Prostate gland (tissue), 2 donors: Measurements from ENCODE around the gene UTS2B. TPM values are rescaled to one million over a fixed set of nuclear protein-coding genes. Genes with fewer than 3 reads are reported as not detected.

Source experiments
- DNase-seq: peaks from one replicate; pipeline ENCODE4 v3.0.0-alpha.2; 2019; ENCODE audit warnings: low spot score
- H3K27ac ChIP-seq, 2 donors: fragments of 200-600 bp; sonication (generic); 2 replicates each; pipeline ENCODE4 v1.5.1; 2017 to 2019
- H3K27me3 ChIP-seq: fragments of 200-600 bp; sonication (generic); replicated peaks from 2 replicates; pipeline ENCODE4 v1.5.1; 2019; ENCODE audit not compliant: insufficient read depth
- H3K36me3 ChIP-seq, 2 donors: fragments of 200-600 bp; sonication (generic); 1 replicate in 1 of 2; 2 replicates in 1 of 2; pipeline versions ENCODE4 v1.5.1 to v1.8.1; 2017 to 2019
- H3K4me1 ChIP-seq: fragments of 200-600 bp; sonication (generic); replicated peaks from 2 replicates; pipeline ENCODE4 v1.5.1; 2019
- H3K4me3 ChIP-seq, 2 donors: fragments of 200-600 bp; sonication (generic); 2 replicates each; pipeline ENCODE4 v1.5.1; 2017 to 2019
- H3K9me3 ChIP-seq: fragments of 200-600 bp; sonication (generic); 2 replicates; pipeline ENCODE4 v1.5.1; 2017
- CTCF ChIP-seq, 4 experiments: fragments of 200-600 bp in 2 of 4; fragments of 450-650 bp in 2 of 4; sonication (generic) in 2 of 4; IDR thresholded peaks; 1 replicate in 3 of 4; 2 replicates in 1 of 4; pipeline ENCODE4 v1.5.1; 2016 to 2019; ENCODE audit warnings: antibody characterized with exemption in 4 of 4, mild to moderate bottlenecking in 2 of 4, moderate library complexity in 2 of 4
- POLR2A ChIP-seq: fragments of 450-650 bp; IDR thresholded peaks from one replicate; pipeline ENCODE4 v1.6.1; 2016; ENCODE audit warnings: antibody characterized with exemption, mild to moderate bottlenecking
- POLR2AphosphoS5 ChIP-seq: sonication (generic); formaldehyde crosslinking; IDR thresholded peaks from one replicate; pipeline ENCODE4 v1.6.1; 2017; ENCODE audit warnings: antibody characterized with exemption
- WGBS: methylation state at CpG from one replicate; pipeline ENCODE4 v1.1.5; 2018; 5-methylcytosine and 5-hydroxymethylcytosine counted together
- intact Hi-C: fragments of 100-400 bp; cut with DNase I; formaldehyde crosslinking; loops from one replicate; pipeline ENCODE4 v1.14.2; 2022
- total RNA-seq, 2 donors: library from RNA; depleted of rRNA; stranded (reverse); fragments of >200 nt; gene quantifications; one replicate each; pipeline ENCODE4 v1.1.0, GENCODE V29; 2016

The UTS2B gene
- total RNA-seq, 2 donors from 2014 or later = 0.18 to 4.3 TPM

- H3K36me3 ChIP-seq = no peaks in the 10 kb centered on the region
- H3K4me1 ChIP-seq = no peaks in the 10 kb centered on the region
- 55% methylated on average over 1 of the region's 1 CpG for WGBS
- no peak overlapping the region for H3K27ac ChIP-seq
- no peaks in the 10 kb centered on the region for H3K9me3 ChIP-seq
- no peaks in the 10 kb centered on the region for H3K27me3 ChIP-seq
- no peak for DNase-seq
- intact Hi-C loops = no loop called here
- no peak overlapping the region for H3K4me3 ChIP-seq
- no peak for TF ChIP-seq POLR2AphosphoS5
Measured at GRCh38 chr3:191259486-191259885, 70.8 kb downstream of the UTS2B start.

DNA sequence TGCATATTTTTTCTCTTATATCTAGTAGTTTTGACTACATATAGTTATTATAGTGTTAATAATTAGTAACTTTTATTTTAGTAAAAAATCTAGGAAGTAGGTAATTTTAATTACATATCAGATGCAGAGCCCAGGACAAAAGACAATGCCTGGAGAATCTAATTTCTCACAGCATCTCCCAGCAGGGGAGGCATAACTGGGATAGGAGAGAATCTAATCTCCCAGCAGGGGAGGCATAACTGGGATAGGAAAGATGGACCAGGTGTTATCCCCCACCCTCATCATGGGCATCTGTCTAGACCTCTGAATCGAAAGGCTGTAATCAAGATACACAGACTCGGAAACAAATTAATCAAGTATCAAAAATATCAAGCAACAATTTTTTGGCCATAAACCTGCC, 73.0 kb downstream of the UTS2B start:
- no peak for DNase-seq
- no peaks in the 10 kb centered on the region for H3K27me3 ChIP-seq
- no peaks in the 10 kb centered on the region for H3K4me1 ChIP-seq
- intact Hi-C loops = no loop called here
- H3K27ac ChIP-seq = no peak overlapping the region
- no peaks in the 10 kb centered on the region for H3K36me3 ChIP-seq
- no peak overlapping the region for H3K4me3 ChIP-seq
- WGBS = 94% methylated on average over 2 of the region's 2 CpGs
- no peaks in the 10 kb centered on the region for H3K9me3 ChIP-seq
- no peak for TF ChIP-seq CTCF (IDR thresholded peaks at IDR 0.05)
- TF ChIP-seq POLR2AphosphoS5 = no peak
- no peak for TF ChIP-seq POLR2A

DNA sequence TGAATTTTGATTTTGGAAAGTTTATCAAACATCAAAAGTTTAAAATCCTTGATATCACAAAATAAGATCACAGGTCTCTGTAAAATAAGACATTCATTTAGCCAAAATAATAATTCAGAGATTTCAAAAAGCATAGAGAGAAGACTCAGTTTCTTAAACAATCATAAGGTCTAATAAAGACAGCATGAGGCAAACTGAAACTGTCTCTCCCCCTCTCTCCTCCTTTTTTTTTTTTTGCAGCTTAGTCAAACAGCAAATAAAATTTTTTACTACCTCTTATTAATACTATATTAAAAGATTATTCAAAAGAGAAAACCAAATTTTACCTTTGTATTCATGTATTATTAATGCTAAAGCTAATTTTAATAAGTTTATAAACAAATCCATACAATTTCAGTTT, 73.9 kb downstream of the UTS2B start:
- Histone ChIP-seq H3K4me3 (no peak overlapping the region), H3K9me3 (no peaks in the 10 kb centered on the region), H3K36me3 (no peaks in the 10 kb centered on the region), H3K4me1 (no peaks in the 10 kb centered on the region), H3K27ac (no peak overlapping the region), H3K27me3 (no peaks in the 10 kb centered on the region)
- intact Hi-C loops = no loop called here
- TF ChIP-seq POLR2A = no peak
- no peak for TF ChIP-seq CTCF (IDR thresholded peaks at IDR 0.05)
- TF ChIP-seq POLR2AphosphoS5 = no peak
- DNase-seq = no peak

DNA sequence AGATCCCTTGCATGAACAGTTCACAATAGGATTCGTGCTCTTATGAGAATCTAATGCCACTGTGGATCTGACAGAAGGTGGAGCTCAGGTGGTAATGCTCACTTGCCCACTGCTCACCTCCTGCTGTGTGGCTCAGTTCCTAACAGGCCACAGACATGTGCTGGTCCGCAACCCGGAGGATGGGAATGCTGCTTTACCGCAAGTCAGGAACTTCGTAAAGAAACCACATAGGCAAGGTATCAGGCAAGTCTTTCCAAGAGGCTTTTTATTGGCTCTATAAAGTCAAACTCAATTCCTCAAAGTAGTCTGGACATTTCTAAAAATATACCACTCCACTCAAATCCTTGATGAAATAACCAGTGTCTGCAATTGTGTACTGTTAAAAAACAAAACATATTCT, 75.2 kb downstream of the UTS2B start:
- intact Hi-C loops = no loop called here
- no peaks in the 10 kb centered on the region for H3K4me1 ChIP-seq
- TF ChIP-seq POLR2A = no peak
- no peak for TF ChIP-seq CTCF (IDR thresholded peaks at IDR 0.05)
- TF ChIP-seq POLR2AphosphoS5 = no peak

DNA sequence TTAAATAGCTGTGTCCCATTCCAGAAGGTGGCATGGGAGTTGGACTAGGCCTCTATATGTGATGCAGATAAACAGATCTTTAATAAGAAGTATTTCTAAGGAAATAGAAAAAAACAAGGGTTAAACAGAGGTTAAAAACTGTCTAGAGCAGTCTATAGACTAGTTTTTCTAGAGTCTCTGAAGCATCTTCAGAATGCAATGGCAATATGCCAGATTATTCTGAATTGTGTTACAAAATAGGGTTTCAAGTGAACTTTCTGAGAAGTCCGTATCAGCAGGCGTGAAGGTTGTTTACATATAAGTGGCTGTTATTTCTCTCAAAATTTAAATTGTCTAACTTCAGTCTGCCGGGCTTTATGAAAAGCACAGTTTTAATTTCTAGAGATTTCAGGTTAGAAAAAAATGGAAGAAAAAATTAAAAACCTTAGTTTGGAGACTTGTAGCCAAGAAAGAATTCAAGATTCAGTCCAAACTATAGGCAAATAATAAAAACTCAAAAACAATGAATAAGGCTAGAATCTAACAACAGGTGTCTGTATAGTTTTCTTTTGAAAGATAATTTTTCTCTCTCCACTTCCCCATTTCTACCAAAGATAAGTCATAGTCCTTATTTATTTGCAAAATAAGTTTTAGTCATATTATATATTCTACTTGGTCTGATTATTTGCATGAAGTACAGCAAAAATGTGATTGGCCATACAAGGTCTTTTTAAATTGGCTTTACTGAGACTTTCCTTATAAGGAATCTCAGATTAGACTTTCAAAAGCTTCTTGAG, 76.0 kb downstream of the UTS2B start:
- Histone ChIP-seq H3K4me3 (no peak overlapping the region), H3K27ac (no peak overlapping the region), H3K27me3 (no peaks in the 10 kb centered on the region), H3K9me3 (no peaks in the 10 kb centered on the region), H3K36me3 (no peaks in the 10 kb centered on the region), H3K4me1 (no peaks in the 10 kb centered on the region)
- WGBS = 80% methylated on average over 3 of the region's 3 CpGs
- intact Hi-C loops = no loop called here
- no peak for DNase-seq
- TF ChIP-seq POLR2AphosphoS5 (no peak), CTCF (IDR thresholded peaks at IDR 0.05) (no peak), POLR2A (no peak)

More for the DNA sequence above, 75.2 kb downstream of the UTS2B start:
- Histone ChIP-seq H3K36me3 (no peaks in the 10 kb centered on the region), H3K27ac (no peak overlapping the region), H3K27me3 (no peaks in the 10 kb centered on the region), H3K9me3 (no peaks in the 10 kb centered on the region), H3K4me3 (no peak overlapping the region)
- WGBS = 38% methylated on average over 5 of the region's 5 CpGs
- no peak for DNase-seq
